OCI-LY1 (cell line): ENCODE data around the gene RSPH10B.
"Not testable (repeated sequence)": the region's sequence is repeated elsewhere in the genome, so short reads cannot be mapped to it uniquely, and the experiment has no call there.

Experiments
- H2AFZ ChIP-seq: fragments of 200-600 bp; sonication (generic), shearing (Covaris generic); 2 replicates; pipeline ENCODE4 v1.6.0; 2014; ENCODE audit warnings: antibody characterized with exemption, mild to moderate bottlenecking, low read length
- H3F3A ChIP-seq: fragments of 200-600 bp; sonication (generic), shearing (Covaris generic); 2 replicates; pipeline ENCODE4 v1.6.0; 2014; ENCODE audit warnings: mild to moderate bottlenecking, antibody characterized with exemption, low read length, moderate library complexity; ENCODE audit not compliant: insufficient read depth
- H3K27ac ChIP-seq: fragments of 200-600 bp; sonication (generic); 2 replicates; pipeline ENCODE4 v1.5.1; 2014; ENCODE audit warnings: low read length, mixed run types, mild to moderate bottlenecking, low read depth; ENCODE audit not compliant: poor library complexity, severe bottlenecking
- H3K27me3 ChIP-seq: fragments of 200-600 bp; sonication (generic); 2 replicates; pipeline ENCODE4 v1.6.0; 2014; ENCODE audit warnings: antibody characterized with exemption, mild to moderate bottlenecking, low read length, moderate library complexity; ENCODE audit not compliant: insufficient read depth
- H3K36me3 ChIP-seq: fragments of 200-600 bp; sonication (generic); 2 replicates; pipeline ENCODE4 v1.6.1; 2014; ENCODE audit warnings: mild to moderate bottlenecking, antibody characterized with exemption, low read length, moderate library complexity, mixed read lengths; ENCODE audit not compliant: insufficient read depth
- H3K4me1 ChIP-seq: fragments of 200-600 bp; sonication (generic); 2 replicates; pipeline ENCODE4 v1.5.1; 2014; ENCODE audit warnings: mild to moderate bottlenecking, low read length, moderate library complexity; ENCODE audit not compliant: insufficient read depth, severe bottlenecking
- H3K4me2 ChIP-seq: fragments of 200-600 bp; sonication (generic), shearing (Covaris generic); 2 replicates; pipeline ENCODE4 v1.6.1; 2014; ENCODE audit warnings: low read length
- H3K4me3 ChIP-seq: fragments of 200-600 bp; sonication (generic); 2 replicates; pipeline ENCODE4 v1.5.1; 2014; ENCODE audit warnings: low read length, low read depth, mild to moderate bottlenecking, mixed read lengths; ENCODE audit not compliant: poor library complexity, severe bottlenecking
- H3K79me2 ChIP-seq: fragments of 200-600 bp; shearing (Covaris generic); 2 replicates; pipeline ENCODE4 v1.6.1; 2016; ENCODE audit warnings: mixed run types, low read length, mixed read lengths; ENCODE audit not compliant: insufficient read depth
- H3K9ac ChIP-seq: fragments of 200-600 bp; sonication (generic), shearing (Covaris generic); 2 replicates; pipeline ENCODE4 v1.6.1; 2014; ENCODE audit warnings: mild to moderate bottlenecking, low read length, mixed read lengths
- H3K9me2 ChIP-seq: fragments of 200-600 bp; sonication (generic), shearing (Covaris generic); 2 replicates; pipeline ENCODE4 v1.6.1; 2014; ENCODE audit warnings: low read depth, mild to moderate bottlenecking, low read length, mixed read lengths
- H3K9me3 ChIP-seq: fragments of 200-600 bp; shearing (Covaris generic); 2 replicates; pipeline ENCODE4 v1.6.1; 2014; ENCODE audit warnings: low read length, mixed read lengths
- H4K20me1 ChIP-seq: fragments of 200-600 bp; sonication (generic), shearing (Covaris generic); 2 replicates; pipeline ENCODE4 v1.6.0; 2016; ENCODE audit warnings: mild to moderate bottlenecking, low read length; ENCODE audit not compliant: insufficient read depth
- EZH2 ChIP-seq: fragments of 200-600 bp; sonication (generic), shearing (Covaris generic); IDR thresholded peaks from 2 replicates; pipeline ENCODE4 v1.8.0; 2017; ENCODE audit warnings: borderline replicate concordance, mixed run types, mild to moderate bottlenecking, antibody characterized with exemption, low read length, moderate library complexity, mixed read lengths
- TF ChIP-seq, protein P1 (sequence below): fragments of 200-600 bp; sonication (generic), shearing (Covaris generic); IDR thresholded peaks from 2 replicates; pipeline ENCODE4 v1.5.1; 2017; ENCODE audit warnings: mild to moderate bottlenecking, antibody characterized with exemption, low read length, moderate library complexity, mixed read lengths

RSPH10B gene

DNA sequence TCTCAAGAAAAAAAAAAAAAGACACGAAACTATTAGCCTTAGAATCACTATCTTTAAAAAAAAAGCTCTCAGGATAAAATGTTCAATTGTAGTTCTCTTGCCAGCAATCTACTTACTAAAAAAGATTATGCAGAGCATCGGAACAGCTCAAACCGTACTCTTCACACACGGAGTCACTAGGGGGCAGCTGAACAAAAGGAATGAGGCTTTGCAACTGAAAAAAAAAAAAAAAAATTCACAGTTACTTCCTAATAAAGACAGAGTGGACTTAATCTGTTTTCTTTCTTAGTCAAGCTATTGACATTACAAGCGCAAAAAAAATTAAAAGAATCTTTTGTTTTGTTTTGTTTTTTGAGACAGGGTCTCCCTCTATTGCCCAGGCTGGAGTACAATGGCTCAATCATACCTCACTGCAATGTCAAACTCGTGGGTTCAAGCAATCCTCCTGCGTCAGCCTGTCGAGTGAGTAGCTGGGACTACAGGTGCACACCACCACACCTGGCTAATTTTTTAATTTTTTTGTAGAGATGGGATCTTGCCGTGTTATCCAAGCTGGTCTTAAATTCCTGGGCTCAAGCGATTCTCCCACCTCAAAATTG is 26.8 kb upstream of the RSPH10B start:
- H4K20me1 ChIP-seq, result no peaks in the 10 kb centered on the region
- H3K27ac ChIP-seq, result no peak overlapping the region
- peaks cover 76% of the 10 kb centered on the region for H3K36me3 ChIP-seq
- TF ChIP-seq EZH2, result no peak
- TF ChIP-seq, protein P1, sequence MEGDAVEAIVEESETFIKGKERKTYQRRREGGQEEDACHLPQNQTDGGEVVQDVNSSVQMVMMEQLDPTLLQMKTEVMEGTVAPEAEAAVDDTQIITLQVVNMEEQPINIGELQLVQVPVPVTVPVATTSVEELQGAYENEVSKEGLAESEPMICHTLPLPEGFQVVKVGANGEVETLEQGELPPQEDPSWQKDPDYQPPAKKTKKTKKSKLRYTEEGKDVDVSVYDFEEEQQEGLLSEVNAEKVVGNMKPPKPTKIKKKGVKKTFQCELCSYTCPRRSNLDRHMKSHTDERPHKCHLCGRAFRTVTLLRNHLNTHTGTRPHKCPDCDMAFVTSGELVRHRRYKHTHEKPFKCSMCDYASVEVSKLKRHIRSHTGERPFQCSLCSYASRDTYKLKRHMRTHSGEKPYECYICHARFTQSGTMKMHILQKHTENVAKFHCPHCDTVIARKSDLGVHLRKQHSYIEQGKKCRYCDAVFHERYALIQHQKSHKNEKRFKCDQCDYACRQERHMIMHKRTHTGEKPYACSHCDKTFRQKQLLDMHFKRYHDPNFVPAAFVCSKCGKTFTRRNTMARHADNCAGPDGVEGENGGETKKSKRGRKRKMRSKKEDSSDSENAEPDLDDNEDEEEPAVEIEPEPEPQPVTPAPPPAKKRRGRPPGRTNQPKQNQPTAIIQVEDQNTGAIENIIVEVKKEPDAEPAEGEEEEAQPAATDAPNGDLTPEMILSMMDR, result peak; percentile 68
- no peaks in the 10 kb centered on the region for H3K79me2 ChIP-seq
- H3K4me3 ChIP-seq, result no peak overlapping the region
- no peaks in the 10 kb centered on the region for H3K9me2 ChIP-seq
- no peak overlapping the region for H3K9ac ChIP-seq
- H3K4me2 ChIP-seq, result no peak overlapping the region
- H3K4me1 ChIP-seq, result no peaks in the 10 kb centered on the region
- no peaks in the 10 kb centered on the region for H3K27me3 ChIP-seq
- H2AFZ ChIP-seq, result no peak overlapping the region
- H3K9me3 ChIP-seq, result no peaks in the 10 kb centered on the region
- no peaks in the 10 kb centered on the region for H3F3A ChIP-seq

DNA sequence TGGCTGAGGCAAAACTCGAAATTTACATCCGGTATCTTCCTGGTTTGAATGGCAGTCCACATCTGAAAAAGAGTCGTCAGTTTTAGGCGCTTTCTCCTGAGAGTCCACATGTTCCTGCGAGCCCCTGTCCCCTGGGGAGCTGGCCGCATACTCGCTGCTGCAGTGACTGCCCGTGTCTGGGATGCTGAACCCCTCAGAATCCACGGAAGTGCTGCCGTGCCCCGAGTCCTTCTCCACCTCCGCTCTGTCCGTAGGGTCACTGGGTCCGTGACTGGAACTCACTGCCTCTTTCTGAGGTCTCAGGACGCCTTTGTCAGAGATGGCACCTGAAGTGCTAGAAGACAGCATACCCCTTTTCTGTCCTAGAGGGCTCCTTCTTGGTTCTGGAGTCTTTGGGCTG is 16.6 kb upstream of the RSPH10B start:
- not testable (repeated sequence) for H3K9ac ChIP-seq, H3K27me3 ChIP-seq, H4K20me1 ChIP-seq, H3K27ac ChIP-seq, H3K9me2 ChIP-seq, H3K9me3 ChIP-seq, H3K4me2 ChIP-seq, H3F3A ChIP-seq, H3K4me1 ChIP-seq, H3K4me3 ChIP-seq, H2AFZ ChIP-seq, H3K79me2 ChIP-seq
- H3K36me3 ChIP-seq, result peaks cover 41% of the 10 kb centered on the region

DNA sequence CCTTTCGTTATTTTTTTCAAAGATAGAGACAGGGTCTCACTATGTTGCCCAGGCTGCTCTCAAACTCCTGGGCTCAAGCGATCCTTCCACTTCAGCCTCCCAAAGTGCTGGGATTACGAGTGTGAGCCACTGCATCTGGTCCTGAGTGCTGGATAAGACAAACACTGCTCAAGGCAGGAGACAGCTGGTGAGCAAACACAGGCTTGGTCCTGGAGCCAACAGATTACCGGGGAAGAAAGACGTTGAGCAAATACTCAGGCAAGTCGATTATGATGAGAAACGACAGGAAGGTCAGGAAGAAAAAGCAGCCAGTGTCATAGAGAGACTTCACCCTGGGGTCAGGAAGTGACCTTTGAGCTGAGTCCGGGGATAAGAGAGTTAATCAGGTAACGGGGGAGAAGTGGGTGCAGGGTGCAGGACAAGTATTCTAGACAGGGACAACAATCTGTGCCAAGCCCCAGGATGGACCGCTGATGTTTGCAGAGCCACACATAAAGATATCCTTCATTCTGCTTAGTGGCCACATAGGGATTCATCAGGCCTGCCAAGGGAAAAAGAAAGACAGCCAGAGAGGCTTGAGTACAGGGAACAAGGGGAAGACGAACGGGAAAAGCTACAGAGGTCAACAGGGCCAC is 9.3 kb upstream of the RSPH10B start:
- H3K9ac ChIP-seq, H3K9me2 ChIP-seq, H3K79me2 ChIP-seq, H3F3A ChIP-seq, H2AFZ ChIP-seq, H3K27me3 ChIP-seq, H3K4me1 ChIP-seq, H3K27ac ChIP-seq, H3K4me3 ChIP-seq, H3K4me2 ChIP-seq, H4K20me1 ChIP-seq, H3K9me3 ChIP-seq: not testable (repeated sequence)
- H3K36me3 ChIP-seq, result peaks cover 18% of the 10 kb centered on the region

DNA sequence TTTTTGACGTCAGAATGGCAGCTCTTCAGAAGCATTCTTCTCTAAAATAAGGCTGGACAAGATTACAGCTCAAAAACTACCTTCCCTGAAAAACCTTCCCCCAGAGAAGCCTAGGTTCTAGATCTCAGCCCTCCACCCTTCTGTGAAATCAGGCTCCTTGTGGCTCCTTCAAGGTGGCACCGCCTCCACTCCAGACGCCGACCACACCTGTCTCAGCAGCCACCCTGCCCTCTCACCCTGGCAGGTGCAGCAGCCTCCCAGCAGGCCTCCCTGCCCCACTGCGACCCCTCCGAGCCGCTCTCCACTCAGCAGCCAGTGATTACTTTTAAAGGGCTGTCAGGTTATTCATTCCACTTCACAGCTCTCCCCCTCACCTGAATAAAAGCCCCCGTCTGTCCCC is 3.1 kb upstream of the RSPH10B start:
- H3F3A ChIP-seq, H3K9ac ChIP-seq, H3K4me3 ChIP-seq, H3K27me3 ChIP-seq, H3K36me3 ChIP-seq, H3K79me2 ChIP-seq, H4K20me1 ChIP-seq, H3K9me3 ChIP-seq, H3K4me1 ChIP-seq, H3K4me2 ChIP-seq, H3K9me2 ChIP-seq, H2AFZ ChIP-seq, H3K27ac ChIP-seq: not testable (repeated sequence)

DNA sequence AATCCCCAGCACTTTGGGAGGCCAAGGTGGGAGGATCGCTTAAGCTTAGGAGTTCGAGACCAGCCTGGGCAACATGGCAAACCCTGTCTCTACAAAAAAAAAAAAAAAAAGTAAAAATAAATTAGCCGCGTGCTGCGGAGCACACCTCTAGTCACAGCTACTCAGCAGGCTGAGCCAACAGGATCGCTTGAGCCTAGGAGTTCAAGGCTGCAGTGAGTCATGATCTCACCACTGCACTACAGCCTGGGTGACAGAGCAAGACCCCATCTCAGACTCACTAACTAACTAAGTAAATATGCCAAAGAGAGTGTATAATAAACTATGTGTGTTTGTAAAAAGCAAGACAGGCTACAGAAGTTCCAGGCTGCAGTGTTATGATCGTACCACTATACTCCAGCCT is 6.7 kb downstream of the RSPH10B start:
- not testable (repeated sequence) for H3K4me1 ChIP-seq

DNA sequence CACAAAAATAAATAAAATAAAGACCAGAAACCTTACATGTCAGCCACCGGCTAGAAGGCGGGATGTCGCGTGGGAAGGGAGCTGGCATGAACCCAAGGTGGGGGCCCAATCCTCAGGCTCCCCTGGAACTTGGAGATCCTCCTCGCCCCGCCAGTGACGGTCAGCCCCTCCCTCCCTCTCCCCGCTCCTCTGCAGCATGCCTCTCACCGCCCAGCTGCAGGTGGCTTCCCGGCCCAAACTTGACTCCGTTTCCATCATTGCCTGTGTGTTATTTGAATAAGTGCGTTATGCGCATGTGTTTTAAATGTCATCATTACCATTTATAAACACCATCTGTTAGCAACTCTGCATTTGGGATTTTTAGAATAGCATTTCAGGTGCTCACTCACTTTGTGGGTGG is 7.3 kb downstream of the RSPH10B start:
- H3K27ac ChIP-seq, H4K20me1 ChIP-seq, H3K9ac ChIP-seq, H3K36me3 ChIP-seq, H3K27me3 ChIP-seq, H3K4me1 ChIP-seq, H3K4me2 ChIP-seq, H2AFZ ChIP-seq, H3F3A ChIP-seq, H3K4me3 ChIP-seq, H3K9me2 ChIP-seq, H3K9me3 ChIP-seq, H3K79me2 ChIP-seq: not testable (repeated sequence)

More for the DNA sequence above, 6.7 kb downstream of the RSPH10B start:
- not testable (repeated sequence) for H3K27ac ChIP-seq, H3F3A ChIP-seq, H3K9me3 ChIP-seq, H2AFZ ChIP-seq, H3K27me3 ChIP-seq, H3K4me3 ChIP-seq, H3K36me3 ChIP-seq, H3K79me2 ChIP-seq, H4K20me1 ChIP-seq, H3K9me2 ChIP-seq, H3K9ac ChIP-seq, H3K4me2 ChIP-seq

DNA sequence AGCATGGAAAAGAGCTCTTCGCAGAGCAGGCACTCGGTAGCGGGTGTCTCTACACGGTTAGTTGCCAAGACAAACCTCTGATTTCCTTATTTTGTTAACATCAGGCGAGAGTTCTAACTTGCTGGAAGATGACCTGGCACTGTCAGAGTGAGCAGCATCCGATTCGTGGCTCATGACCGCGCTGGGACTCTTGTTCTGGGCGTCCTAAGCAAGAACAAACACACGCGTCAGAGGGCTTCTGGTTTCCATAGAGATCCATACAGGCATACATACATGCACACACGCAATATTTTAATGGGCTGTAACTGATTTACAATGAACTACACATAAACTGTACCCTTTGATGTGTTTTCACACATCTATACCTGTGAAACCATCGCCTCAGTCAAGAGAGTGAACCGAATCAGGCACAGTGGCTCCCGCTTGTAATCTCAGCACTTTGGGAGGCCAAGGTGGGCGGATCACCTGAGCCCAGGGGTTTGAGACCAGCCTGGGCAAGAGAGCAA is 35.5 kb downstream of the RSPH10B start:
- H4K20me1 ChIP-seq, H3K9ac ChIP-seq, H3K4me3 ChIP-seq, H3K36me3 ChIP-seq, H2AFZ ChIP-seq, H3F3A ChIP-seq, H3K27ac ChIP-seq, H3K9me2 ChIP-seq, H3K4me2 ChIP-seq, H3K4me1 ChIP-seq, H3K27me3 ChIP-seq, H3K9me3 ChIP-seq, H3K79me2 ChIP-seq: not testable (repeated sequence)
